ENCODE data around the gene ZNF418.

Gene ZNF418

DNA sequence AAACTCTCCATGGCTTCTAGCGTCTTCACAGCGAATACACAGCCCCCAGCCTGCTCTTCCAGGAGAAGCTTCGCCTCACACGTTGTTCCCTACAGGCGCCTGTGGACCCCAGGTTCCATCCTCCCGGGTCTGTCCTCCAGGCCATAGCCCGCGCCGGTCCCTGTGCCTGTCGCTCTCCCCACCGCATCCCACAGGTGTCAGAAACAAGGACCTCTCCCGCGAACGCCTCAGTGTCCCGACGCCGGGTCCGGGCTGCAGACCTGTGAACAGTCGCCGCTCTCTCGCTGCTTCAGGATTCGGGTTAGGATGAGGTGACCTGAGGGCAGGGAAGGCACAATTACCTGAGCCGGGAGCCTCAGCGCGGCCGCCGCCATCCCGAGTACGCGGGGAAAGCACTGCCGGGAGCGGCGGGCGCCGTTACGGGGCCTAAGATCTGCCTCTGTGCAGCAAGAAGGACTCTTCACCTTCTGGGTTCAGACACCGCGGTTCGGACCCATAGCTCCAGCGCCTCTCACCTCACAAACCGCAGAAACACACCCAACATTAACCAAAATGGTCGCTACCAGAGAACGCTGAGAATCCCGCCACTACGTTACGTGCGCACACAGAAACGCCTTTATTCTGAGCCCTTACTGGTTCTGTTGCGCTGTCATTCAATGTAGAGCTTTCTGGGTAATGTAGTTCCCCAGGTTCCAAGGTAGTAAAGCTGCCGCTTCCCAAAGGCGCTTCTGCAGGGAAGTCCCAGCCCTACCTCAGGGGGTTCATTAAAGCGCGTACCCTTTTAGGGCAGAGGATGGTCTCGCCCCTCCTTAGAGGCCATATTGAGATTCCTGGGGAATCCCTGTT, at the start of gene ZNF418:
ZNF418 (minus strand) TSS at position 583 of the 846 bp plus-strand sequence. CDS start 1,580 bp downstream, outside the sequence.
- Histone ChIP-seq H3K9ac (ENCODE audit: insufficient read length, low read depth) (peak within 1 kb of the TSS; percentile 93), H3K36me3 (ENCODE audit: insufficient read depth, insufficient read length, low read length) (peaks cover 41% of the 10 kb centered on the region), H3K4me1 (ENCODE audit: insufficient read depth, insufficient read length) (no peaks in the 10 kb centered on the region), H3K4me3 (ENCODE audit: insufficient read length, low read depth) (peak within 1 kb of the TSS; percentile 89), H3K27me3 (ENCODE audit: insufficient read depth, insufficient read length) (no peaks in the 10 kb centered on the region), H3K9me3 (ENCODE audit: insufficient read depth, low read length) (0 out of 2 replicates have a peak, but pooled peaks cover 4% of the 10 kb centered on the region)
- no peak for TF ChIP-seq ZNF274 (IDR thresholded peaks at IDR 0.05; ENCODE audit: low read depth, low read length)
- TF ChIP-seq YY1 (IDR thresholded peaks at IDR 0.05; ENCODE audit: insufficient read depth, insufficient read length), result peak; percentile 50
- DNase-seq (ENCODE audit: low read depth, low spot score), result peak; percentile 77

DNA sequence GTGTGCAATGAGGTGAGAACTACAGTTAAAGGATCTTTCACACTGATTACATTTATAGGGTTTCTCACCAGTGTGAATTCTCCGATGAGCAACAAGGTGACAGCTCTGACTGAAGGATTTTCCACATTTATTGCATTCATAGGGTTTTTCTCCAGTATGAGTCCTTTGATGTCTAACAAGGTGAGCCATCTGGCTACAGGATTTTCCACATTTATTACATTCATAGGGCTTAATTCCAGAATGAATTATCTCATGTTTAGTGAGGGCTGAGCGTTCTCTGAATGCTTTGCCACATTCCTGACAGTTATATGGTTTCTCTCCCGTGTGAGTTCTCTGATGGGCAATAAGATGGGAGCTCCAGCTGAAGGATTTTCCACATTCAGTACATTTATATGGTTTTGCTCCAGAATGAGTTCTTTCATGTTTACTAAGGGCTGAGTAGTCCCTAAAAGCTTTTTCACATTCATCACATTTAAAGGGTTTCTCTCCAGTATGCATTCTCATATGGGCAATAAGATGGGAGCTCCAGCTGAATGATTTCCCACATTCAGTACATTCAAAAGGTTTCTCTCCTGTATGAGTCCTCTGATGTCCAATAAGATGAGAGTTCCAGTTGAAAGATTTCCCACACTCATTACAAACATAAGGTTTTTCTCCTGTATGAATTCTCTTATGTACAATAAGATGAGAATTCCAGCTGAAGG, 43.5 kb upstream of the ZNF418 start:
- Histone ChIP-seq H3K4me3 (ENCODE audit: insufficient read length, low read depth) (no peak overlapping the region), H3K4me1 (ENCODE audit: insufficient read depth, insufficient read length) (no peaks in the 10 kb centered on the region), H3K36me3 (ENCODE audit: insufficient read depth, insufficient read length, low read length) (peaks cover 76% of the 10 kb centered on the region), H3K27me3 (ENCODE audit: insufficient read depth, insufficient read length) (no peaks in the 10 kb centered on the region), H3K9me3 (ENCODE audit: insufficient read depth, low read length) (peaks cover 100% of the 10 kb centered on the region), H3K9ac (ENCODE audit: insufficient read length, low read depth) (no peak overlapping the region)
- no peak for TF ChIP-seq SUZ12 (IDR thresholded peaks at IDR 0.05; ENCODE audit: extremely low read depth, insufficient read depth, insufficient read length)
- TF ChIP-seq YY1 (IDR thresholded peaks at IDR 0.05; ENCODE audit: insufficient read depth, insufficient read length), result no peak
- TF ChIP-seq ZNF274 (IDR thresholded peaks at IDR 0.05; ENCODE audit: low read depth, low read length), result peak; percentile 100
- no peak for DNase-seq (ENCODE audit: low read depth, low spot score)

DNA sequence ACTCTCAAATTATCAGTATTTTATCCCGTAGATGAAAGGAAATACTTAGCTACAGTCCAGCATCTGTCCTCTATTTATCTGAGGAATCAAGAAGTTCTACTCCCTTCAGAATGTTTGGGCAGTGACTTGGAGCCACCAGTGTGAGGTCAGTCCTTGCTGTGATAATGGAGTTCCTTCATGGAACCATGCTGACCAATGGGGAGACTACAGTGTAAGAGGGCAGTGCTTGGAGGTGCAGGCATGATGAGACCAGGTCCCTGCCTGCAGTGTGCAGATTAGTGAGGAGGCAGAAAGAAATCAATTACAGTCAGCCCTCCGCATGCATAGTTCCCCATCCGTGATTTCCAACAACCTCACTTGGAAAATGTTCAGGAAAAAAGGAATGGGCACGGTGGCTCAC, 39.2 kb upstream of the ZNF418 start, which contains the start of gene C19orf18:
C19orf18 (minus strand) TSS at position 101 of the 400 bp plus-strand sequence. CDS start 102 bp downstream, outside the sequence.
- Histone ChIP-seq H3K4me3 (ENCODE audit: insufficient read length, low read depth) (no peak within 1 kb of the TSS), H3K4me1 (ENCODE audit: insufficient read depth, insufficient read length) (no peaks in the 10 kb centered on the region), H3K36me3 (ENCODE audit: insufficient read depth, insufficient read length, low read length) (peaks cover 36% of the 10 kb centered on the region), H3K27me3 (ENCODE audit: insufficient read depth, insufficient read length) (no peaks in the 10 kb centered on the region), H3K9me3 (ENCODE audit: insufficient read depth, low read length) (peaks cover 75% of the 10 kb centered on the region), H3K9ac (ENCODE audit: insufficient read length, low read depth) (no peak within 1 kb of the TSS)
- DNase-seq (ENCODE audit: low read depth, low spot score), result no peak
- TF ChIP-seq SUZ12 (IDR thresholded peaks at IDR 0.05; ENCODE audit: extremely low read depth, insufficient read depth, insufficient read length) (no peak), ZNF274 (IDR thresholded peaks at IDR 0.05; ENCODE audit: low read depth, low read length) (no peak), YY1 (IDR thresholded peaks at IDR 0.05; ENCODE audit: insufficient read depth, insufficient read length) (no peak)

DNA sequence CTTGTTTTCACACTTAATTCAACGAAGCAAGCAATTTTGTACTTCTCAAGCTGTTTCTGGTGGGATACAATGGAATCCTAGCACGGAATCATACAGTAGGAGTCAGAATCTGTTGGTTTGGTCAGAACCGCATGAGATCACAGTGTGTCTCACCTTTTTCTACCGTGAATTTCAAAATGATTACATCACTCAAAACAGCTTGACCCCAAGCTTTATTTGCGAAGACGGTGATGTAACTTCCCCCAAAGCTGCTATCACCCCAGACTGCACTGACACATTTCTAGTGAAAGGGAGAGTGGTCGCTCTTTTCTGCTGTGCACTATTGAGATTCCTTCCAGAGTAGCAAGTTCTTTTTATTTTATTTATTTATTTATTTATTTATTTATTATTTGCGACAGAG, 29.6 kb upstream of the ZNF418 start:
- H3K9ac ChIP-seq (ENCODE audit: insufficient read length, low read depth), result no peak overlapping the region
- no peaks in the 10 kb centered on the region for H3K36me3 ChIP-seq (ENCODE audit: insufficient read depth, insufficient read length, low read length)
- H3K27me3 ChIP-seq (ENCODE audit: insufficient read depth, insufficient read length), result no peaks in the 10 kb centered on the region
- DNase-seq (ENCODE audit: low read depth, low spot score), result no peak
- no peak overlapping the region for H3K4me3 ChIP-seq (ENCODE audit: insufficient read length, low read depth)
- TF ChIP-seq ZNF274 (IDR thresholded peaks at IDR 0.05; ENCODE audit: low read depth, low read length) (no peak), YY1 (IDR thresholded peaks at IDR 0.05; ENCODE audit: insufficient read depth, insufficient read length) (no peak)
- H3K4me1 ChIP-seq (ENCODE audit: insufficient read depth, insufficient read length), result no peaks in the 10 kb centered on the region
- H3K9me3 ChIP-seq (ENCODE audit: insufficient read depth, low read length), result peaks cover 8% of the 10 kb centered on the region; the same call in 1 of the 2 replicates

DNA sequence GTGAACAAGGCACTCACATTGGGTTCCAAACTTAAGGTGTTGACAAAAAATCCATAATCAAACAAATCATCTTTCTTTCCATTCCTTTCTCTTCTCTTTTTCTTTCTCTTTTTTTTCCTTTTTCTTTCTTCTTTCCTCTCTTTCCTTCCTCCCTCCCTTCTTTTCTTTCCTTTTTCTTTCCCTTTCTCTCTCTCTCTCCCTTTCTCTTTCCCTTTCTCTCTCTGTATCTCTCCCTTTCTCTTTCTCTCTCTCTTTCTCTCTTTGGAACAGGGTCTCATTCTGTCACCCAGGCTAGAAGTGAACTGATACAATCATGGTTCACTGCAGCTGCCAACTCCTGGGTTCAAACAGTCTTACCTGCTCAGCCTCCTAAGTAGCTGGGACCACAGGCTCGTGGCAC, 26.6 kb upstream of the ZNF418 start:
- Histone ChIP-seq H3K4me1 (ENCODE audit: insufficient read depth, insufficient read length) (no peaks in the 10 kb centered on the region), H3K27me3 (ENCODE audit: insufficient read depth, insufficient read length) (no peaks in the 10 kb centered on the region), H3K4me3 (ENCODE audit: insufficient read length, low read depth) (no peak overlapping the region), H3K36me3 (ENCODE audit: insufficient read depth, insufficient read length, low read length) (no peaks in the 10 kb centered on the region), H3K9me3 (ENCODE audit: insufficient read depth, low read length) (no peaks in the 10 kb centered on the region; the same call in 1 of the 2 replicates), H3K9ac (ENCODE audit: insufficient read length, low read depth) (no peak overlapping the region)
- no peak for DNase-seq (ENCODE audit: low read depth, low spot score)
- no peak for TF ChIP-seq ZNF274 (IDR thresholded peaks at IDR 0.05; ENCODE audit: low read depth, low read length)
- TF ChIP-seq YY1 (IDR thresholded peaks at IDR 0.05; ENCODE audit: insufficient read depth, insufficient read length), result no peak
- no peak for TF ChIP-seq SUZ12 (IDR thresholded peaks at IDR 0.05; ENCODE audit: extremely low read depth, insufficient read depth, insufficient read length)

DNA sequence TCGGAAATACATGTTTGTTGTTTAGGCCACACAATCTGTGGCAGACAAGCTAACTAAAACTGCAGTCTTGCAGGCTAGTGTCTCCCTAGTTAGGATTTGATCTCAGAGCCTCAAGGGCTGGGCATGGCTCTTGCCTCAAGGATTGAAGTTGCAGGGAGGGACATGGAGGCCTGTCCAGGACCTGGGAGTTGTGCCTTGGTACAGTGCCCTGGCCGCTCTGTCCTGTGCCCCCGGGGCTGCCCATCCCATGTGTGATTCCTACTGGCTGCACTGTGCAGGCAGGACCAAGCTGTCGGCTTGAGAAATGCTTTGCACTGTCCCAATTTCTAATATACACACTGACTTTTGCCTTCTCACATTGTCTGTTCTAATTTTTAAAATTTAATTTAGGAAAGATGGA, 19.8 kb upstream of the ZNF418 start:
- no peaks in the 10 kb centered on the region for H3K9me3 ChIP-seq (ENCODE audit: insufficient read depth, low read length)
- no peaks in the 10 kb centered on the region for H3K36me3 ChIP-seq (ENCODE audit: insufficient read depth, insufficient read length, low read length)
- TF ChIP-seq YY1 (IDR thresholded peaks at IDR 0.05; ENCODE audit: insufficient read depth, insufficient read length) (no peak), ZNF274 (IDR thresholded peaks at IDR 0.05; ENCODE audit: low read depth, low read length) (no peak), SUZ12 (IDR thresholded peaks at IDR 0.05; ENCODE audit: extremely low read depth, insufficient read depth, insufficient read length) (no peak)
- H3K4me3 ChIP-seq (ENCODE audit: insufficient read length, low read depth), result no peak overlapping the region
- no peaks in the 10 kb centered on the region for H3K4me1 ChIP-seq (ENCODE audit: insufficient read depth, insufficient read length)
- DNase-seq (ENCODE audit: low read depth, low spot score), result no peak
- H3K27me3 ChIP-seq (ENCODE audit: insufficient read depth, insufficient read length), result no peaks in the 10 kb centered on the region
- H3K9ac ChIP-seq (ENCODE audit: insufficient read length, low read depth), result no peak overlapping the region

DNA sequence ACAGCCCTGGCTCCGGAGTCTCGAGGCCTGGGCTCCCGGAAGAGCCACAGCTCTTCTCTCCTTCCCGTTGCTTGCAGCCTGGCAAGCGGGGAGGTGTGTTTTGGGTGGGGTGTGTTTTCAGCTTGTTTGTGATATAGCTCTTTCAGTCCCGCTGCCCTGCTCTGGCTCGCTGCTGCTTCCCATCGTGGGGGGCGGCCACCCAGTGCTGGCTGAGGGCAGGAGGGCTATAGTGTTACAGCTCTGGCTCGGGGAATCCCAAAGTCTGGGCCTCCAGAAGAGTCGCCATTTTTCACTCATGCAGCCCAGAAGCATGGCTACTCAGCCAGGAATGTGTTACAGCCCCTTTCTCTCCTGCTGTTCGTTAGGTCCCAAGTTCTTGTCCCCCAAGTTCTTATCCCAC, 14.5 kb upstream of the ZNF418 start:
- no peak overlapping the region for H3K4me3 ChIP-seq (ENCODE audit: insufficient read length, low read depth)
- H3K4me1 ChIP-seq (ENCODE audit: insufficient read depth, insufficient read length), result no peaks in the 10 kb centered on the region
- H3K9me3 ChIP-seq (ENCODE audit: insufficient read depth, low read length), result no peaks in the 10 kb centered on the region
- H3K36me3 ChIP-seq (ENCODE audit: insufficient read depth, insufficient read length, low read length), result peaks cover 11% of the 10 kb centered on the region
- no peak for TF ChIP-seq ZNF274 (IDR thresholded peaks at IDR 0.05; ENCODE audit: low read depth, low read length)
- no peak overlapping the region for H3K9ac ChIP-seq (ENCODE audit: insufficient read length, low read depth)
- DNase-seq (ENCODE audit: low read depth, low spot score), result no peak
- H3K27me3 ChIP-seq (ENCODE audit: insufficient read depth, insufficient read length), result no peaks in the 10 kb centered on the region
